AG04450 (cell line): ENCODE results near the gene DIP2A. TPM values are rescaled to one million over a fixed set of nuclear protein-coding genes. Genes with fewer than 3 reads are reported as not detected.
"Not testable (repeated sequence)": the region's sequence is repeated elsewhere in the genome, so short reads cannot be mapped to it uniquely, and the experiment has no call there.

Experiments used
- CTCF ChIA-PET: fragments of 300-600, 350-600 bp; formaldehyde crosslinking; extraction: SDS; loops from one replicate; lab custom pipeline; 2022; ENCODE audit warnings: antibody characterized with exemption, inconsistent platforms; lab: Charles Lee
- POLR2A ChIA-PET: fragments of 350-600 bp; formaldehyde crosslinking; extraction: SDS; loops from one replicate; lab custom pipeline; 2021; ENCODE audit warnings: antibody characterized with exemption, inconsistent platforms; lab: Yijun Ruan, JAX
- DNase-seq: peaks from one replicate; pipeline ENCODE4 v3.0.0-alpha.2; 2011; ENCODE audit warnings: low read depth, low spot score
- H3K27ac ChIP-seq: one replicate; pipeline ENCODE4 v1.5.1; 2012; ENCODE audit warnings: low read depth, low read length, control low read depth
- H3K27me3 ChIP-seq: one replicate; pipeline ENCODE4 v1.6.0; 2012; ENCODE audit warnings: low read length; ENCODE audit not compliant: control insufficient read depth, insufficient read depth
- H3K4me3 ChIP-seq: 2 replicates; pipeline ENCODE4 v1.5.1; 2011; ENCODE audit warnings: mild to moderate bottlenecking, low read depth, low read length, control low read depth
- H3K9me3 ChIP-seq: 2 replicates; pipeline ENCODE4 v1.5.1; 2012; ENCODE audit warnings: low read length; ENCODE audit not compliant: control insufficient read depth, insufficient read depth
- CTCF ChIP-seq: IDR thresholded peaks from 2 replicates; pipeline ENCODE4 v1.5.1; 2011; ENCODE audit warnings: low read depth, low read length, control low read depth, inconsistent platforms
- polyA plus RNA-seq: library from polyadenylated mRNA; depleted of rRNA; stranded (reverse); fragments of >200 nt; gene quantifications from 2 replicates; pipeline ENCODE4 v1.2.3, GENCODE V29; 2011

DIP2A gene
- polyA plus RNA-seq, 1 experiment, result 21.0 TPM

DNA sequence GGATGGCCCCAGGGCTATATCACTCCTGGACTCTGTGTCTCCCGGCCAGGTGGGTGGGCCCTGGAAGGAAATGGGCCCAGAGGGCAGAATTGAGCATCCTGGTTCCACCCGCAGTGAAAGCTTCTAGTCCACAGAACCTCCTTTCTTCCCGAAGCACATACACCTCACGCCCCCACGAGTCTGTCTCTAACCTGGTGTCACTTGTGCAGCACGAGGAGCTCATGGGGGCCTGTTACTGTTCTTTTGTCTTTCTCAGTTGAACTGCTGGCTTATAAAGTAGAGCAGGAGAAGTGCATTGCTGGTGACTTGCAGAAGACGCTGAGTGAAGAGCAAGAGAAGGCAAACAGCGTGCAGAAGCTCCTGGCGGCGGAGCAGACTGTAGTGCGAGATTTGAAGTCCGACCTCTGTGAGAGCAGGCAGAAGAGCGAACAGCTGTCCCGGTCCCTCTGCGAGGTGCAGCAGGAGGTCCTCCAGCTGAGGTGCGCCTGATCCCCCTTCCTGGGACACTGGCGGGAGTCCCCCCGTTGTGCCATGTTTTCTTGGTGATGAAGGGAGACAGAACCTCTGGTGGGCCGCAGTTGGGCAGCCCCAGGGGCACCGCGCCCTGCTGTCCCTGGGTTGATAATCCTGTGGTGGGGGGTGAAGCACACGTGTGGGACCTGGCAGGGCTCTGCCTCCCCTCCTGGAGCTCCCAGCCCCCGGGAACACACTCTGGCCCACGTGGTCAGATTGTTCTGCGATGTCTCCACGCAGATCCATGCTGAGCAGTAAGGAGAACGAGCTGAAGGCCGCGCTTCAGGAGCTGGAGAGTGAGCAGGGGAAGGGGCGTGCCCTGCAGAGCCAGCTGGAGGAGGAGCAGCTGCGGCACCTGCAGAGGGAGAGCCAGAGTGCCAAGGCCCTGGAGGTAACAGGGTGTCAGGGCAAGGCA lies 28.7 kb upstream of the DIP2A start:
- no peak for TF ChIP-seq CTCF
- no peak overlapping the region for H3K27ac ChIP-seq
- ChIA-PET CTCF (no interaction called here), POLR2A (no interaction called here)
- H3K9me3 ChIP-seq, result no peaks in the 10 kb centered on the region
- H3K4me3 ChIP-seq, result no peak overlapping the region
- H3K27me3 ChIP-seq, result no peaks in the 10 kb centered on the region
- no peak for DNase-seq

GRCh38 chr21:46431448-46431847 lies 27.2 kb upstream of the DIP2A start:
- ChIA-PET POLR2A (no interaction called here), CTCF (no interaction called here)
- Histone ChIP-seq H3K4me3 (no peak overlapping the region), H3K27me3 (no peaks in the 10 kb centered on the region), H3K27ac (no peak overlapping the region), H3K9me3 (no peaks in the 10 kb centered on the region; the same call in 1 of the 2 replicates)
- no peak for TF ChIP-seq CTCF
- no peak for DNase-seq

DNA sequence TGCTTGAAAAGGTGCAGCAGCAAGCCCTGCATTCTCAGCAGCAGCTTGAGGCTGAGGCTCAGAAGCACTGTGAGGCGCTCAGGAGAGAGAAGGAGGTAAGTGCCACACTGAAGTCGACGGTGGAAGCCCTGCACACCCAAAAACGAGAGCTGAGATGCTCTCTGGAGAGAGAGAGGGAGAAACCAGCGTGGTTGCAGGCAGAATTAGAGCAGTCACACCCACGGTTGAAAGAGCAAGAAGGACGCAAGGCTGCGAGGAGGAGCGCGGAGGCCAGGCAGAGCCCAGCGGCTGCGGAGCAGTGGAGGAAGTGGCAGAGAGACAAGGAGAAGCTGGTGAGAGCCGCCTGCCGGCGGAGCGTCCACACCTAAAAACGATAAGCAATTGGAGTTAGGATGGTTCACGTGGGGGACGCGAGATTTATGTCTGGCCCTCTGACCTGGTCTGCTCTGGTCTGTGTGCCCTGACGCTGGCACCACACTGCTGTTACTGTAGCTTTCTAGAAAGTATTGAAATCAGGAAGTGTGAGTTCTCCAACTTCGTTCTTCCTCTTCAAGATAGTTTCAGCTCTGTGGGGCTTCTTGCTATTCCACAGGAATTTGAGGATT lies 26.7 kb upstream of the DIP2A start:
- ChIA-PET CTCF (no interaction called here), POLR2A (no interaction called here)
- H3K27me3 ChIP-seq, result no peaks in the 10 kb centered on the region
- DNase-seq, result no peak
- H3K9me3 ChIP-seq, result no peaks in the 10 kb centered on the region; the same call in 1 of the 2 replicates
- H3K4me3 ChIP-seq, result no peak overlapping the region
- no peak for TF ChIP-seq CTCF
- no peak overlapping the region for H3K27ac ChIP-seq

GRCh38 chr21:46433116-46433515 lies 25.6 kb upstream of the DIP2A start:
- H3K27me3 ChIP-seq, result not testable (repeated sequence)

DNA sequence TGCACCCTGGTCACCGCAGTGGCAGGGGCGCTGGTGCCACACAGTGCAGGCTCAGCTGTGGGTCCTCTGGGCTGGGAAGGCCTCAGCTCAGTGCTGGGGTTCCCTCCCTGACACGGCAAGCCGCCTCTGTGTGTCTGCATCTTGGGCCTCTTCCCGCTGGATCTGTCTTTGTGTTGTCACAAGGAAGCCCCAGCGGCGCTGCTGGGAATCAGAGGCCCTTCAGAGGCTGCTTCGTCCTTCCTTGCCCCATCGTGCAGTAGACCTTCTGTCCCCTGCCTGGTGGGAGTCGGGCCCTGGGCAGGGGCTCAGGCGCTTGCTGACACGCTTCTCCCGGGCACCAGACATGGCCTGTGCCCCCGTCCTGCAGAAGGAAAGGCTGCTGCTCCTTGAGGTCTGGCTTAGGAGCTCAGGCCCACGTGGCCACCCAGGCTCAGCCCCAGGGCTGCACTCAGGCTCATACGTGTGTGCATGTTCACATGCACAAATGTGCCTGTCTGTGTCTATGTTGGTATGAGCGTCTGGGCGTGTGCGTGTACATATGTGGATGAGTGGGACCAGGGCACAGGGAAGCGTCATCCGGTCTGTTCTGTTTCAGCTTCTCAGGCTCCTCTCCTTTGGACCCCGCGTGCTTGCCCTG lies 24.3 kb upstream of the DIP2A start:
- Histone ChIP-seq H3K27me3 (no peaks in the 10 kb centered on the region), H3K9me3 (no peaks in the 10 kb centered on the region; the same call in 1 of the 2 replicates), H3K27ac (no peak overlapping the region), H3K4me3 (no peak overlapping the region)
- DNase-seq, result no peak
- CTCF ChIA-PET, result no interaction called here
- POLR2A ChIA-PET, result no interaction called here
- no peak for TF ChIP-seq CTCF

More at GRCh38 chr21:46433116-46433515, 25.6 kb upstream of the DIP2A start:
- DNase-seq, H3K9me3 ChIP-seq, H3K27ac ChIP-seq, CTCF ChIA-PET, POLR2A ChIA-PET, H3K4me3 ChIP-seq: not testable (repeated sequence)
